ENCODE measurements around the gene PLXDC2.
"Not testable (repeated sequence)": the region's sequence is repeated elsewhere in the genome, so short reads cannot be mapped to it uniquely, and the experiment has no call there.

Gene PLXDC2

GRCh38 chr10:19816411-19817230 is at the start of gene PLXDC2:
Gene PLXDC2 (plus strand): TSS chr10:19816432.
- DNase-seq, result no peak

DNA sequence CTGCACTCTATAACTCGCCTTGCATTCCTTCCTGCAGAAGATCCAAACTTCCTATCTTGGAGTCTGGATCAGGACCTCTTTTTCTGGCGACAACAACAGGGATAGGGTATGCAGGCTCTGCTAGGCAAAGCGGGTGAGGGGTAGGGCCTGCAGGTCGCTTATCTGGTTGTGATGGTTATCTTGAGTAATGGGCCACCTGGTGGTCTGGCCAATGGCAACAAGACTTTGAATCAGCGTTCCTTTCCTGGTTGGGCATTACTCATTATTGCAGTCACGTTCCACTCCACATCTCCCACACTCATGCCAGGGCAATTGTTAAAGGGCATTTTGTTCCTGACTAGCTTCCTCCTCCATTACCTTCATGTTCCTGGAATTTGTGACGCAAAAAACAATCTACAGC is 48.4 kb upstream of the PLXDC2 start:
- DNase-seq, result no peak

DNA sequence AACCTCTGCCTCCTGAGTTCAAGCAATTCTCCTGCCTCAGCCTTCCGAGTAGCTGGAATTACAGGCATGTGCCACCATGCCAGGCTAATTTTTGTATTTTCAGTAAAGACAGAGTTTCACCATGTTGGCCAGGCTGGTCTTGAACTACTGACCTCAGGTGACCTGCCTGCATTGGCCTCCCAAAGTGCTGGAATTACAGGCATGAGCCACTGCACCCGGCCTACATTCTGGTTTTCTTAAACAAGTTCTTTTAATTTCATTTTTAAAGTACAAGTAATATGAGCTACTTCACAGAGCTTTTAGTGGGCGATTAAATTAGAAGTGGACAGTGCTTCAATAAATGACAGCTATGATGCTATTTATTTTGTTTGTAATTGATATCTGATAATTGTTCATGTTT is 46.4 kb upstream of the PLXDC2 start:
- not testable (repeated sequence) for DNase-seq

GRCh38 chr10:19772972-19773371 is 43.3 kb upstream of the PLXDC2 start:
- DNase-seq, result no peak

DNA sequence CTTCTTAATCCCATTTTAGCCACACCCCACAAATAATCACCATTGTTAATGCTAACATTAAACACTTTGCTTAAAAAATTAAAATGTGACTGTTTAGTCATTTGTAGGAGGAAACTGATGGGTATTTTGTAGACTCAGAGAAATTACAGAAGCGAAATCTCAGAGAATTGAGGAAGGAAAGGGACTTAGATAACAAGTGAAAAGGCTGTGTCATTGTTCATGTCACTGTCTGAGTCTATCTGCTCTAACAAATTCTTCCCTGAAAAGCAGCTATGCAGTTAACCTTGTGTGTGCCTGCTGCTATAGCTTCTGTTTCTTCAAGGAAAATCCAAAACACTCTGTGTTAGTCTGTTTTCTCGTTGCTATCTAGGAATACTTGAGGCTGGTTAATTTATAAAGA is 40.9 kb upstream of the PLXDC2 start:
- DNase-seq, result no peak

DNA sequence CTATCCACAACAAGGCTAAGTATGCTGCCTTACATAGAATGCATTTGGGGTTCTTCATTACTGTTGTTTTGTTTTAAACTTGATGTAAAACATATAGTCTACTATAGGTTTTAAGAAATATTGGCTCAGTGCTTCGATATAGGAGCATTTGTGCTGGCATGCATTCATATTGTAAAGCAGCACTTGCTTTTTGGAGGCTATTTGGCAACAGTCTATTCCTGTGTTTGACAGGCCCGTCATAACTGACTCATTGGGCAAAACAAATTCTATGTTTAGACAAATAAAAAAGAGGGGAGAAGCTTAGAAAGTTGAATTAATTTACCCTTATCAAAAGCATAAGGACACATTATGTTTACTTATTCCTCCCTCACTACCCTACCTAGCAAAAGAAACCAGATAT is 38.4 kb upstream of the PLXDC2 start:
- DNase-seq, result no peak

DNA sequence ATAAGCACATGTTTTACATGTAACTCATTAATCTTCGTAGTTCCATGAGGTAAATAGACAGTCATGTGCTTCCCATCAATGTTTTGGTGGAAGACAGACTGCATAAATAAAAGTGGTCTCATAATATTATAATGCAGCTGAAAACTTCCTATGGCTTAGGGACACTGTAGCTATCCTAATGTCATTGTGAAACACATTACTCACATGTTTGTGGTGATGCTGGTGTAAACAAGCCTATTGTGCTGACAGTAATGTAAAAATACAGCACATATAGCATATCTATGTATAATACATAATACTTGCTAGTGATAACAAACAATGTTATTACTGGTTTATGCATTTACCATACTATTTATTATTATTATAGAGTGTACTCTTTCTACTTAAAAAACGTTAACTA is 37.2 kb upstream of the PLXDC2 start:
- DNase-seq, result no peak

DNA sequence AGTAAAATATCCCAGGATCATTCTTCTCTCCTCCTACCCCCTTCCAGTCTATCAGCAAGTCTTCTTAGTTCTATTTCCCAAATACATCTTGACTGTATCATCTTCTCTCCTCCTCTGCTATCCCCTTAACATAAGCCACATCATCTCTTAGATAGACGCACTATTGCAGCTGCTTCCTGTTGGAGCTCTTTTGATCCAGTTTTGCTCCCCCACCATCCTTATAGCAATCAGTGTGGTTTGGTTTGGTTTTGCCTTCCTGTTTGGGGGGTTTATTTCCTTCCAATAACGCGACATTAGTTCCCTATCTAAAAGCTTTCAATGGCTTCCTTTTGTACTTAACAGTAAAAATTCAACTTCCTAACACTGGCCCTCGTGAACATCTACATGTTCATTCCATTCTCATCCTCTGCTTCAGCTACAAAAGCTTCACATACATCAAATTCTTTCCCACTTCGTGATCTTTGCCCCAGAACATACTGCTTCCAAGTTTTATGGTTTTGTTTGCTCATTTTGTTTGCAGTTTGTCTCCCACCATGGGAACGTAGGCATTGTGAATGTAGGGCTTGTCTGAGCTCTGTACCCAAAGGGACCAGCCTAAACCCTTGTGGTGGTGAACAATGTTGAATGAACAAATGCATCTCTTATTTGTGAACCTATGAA is 33.7 kb upstream of the PLXDC2 start:
- no peak for DNase-seq

DNA sequence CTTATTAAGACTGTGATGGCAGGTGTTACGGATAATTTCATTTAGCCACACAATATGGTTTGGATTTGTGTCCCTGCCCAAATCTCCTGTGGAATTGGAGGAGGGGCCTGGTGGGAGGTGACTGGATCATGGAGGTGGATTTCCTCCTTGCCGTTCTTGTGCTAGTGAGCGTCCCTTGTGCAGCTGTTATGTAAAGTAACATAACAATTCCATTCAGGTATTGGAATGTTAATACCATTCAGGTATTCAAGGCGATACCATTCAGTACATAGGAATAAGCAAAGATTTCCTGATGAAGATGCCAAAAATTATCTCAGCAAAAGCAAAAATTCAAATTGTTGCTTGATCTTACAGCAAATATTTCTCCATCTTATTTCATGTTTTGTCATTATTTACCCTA is 32.5 kb upstream of the PLXDC2 start:
- no peak for DNase-seq

- no peak for DNase-seq
Observed at GRCh38 chr10:19785366-19785765, 30.9 kb upstream of the PLXDC2 start.

- DNase-seq, result peak; percentile 15
Observed at GRCh38 chr10:19788075-19788686, 28.1 kb upstream of the PLXDC2 start.

DNA sequence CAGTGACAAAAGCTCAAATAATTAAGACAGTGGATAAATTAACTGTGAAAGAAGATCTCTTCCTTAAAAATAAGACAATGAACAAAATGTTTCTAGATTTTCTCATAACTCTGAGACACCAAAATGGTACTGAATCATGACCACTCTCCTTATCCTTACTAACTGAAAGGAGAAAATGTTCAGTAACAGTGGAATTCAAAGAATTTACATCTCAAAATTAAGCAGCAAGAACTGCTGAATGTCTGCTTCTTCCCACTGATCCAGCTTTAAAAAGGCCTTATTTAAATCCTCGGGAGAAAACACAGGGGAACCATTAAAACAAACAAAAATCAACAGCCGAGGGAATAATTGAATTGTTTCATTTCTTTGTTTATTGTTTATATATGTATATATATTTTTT is 27.3 kb upstream of the PLXDC2 start:
- DNase-seq, result no peak

GRCh38 chr10:19789607-19790006 is 26.6 kb upstream of the PLXDC2 start:
- DNase-seq, result no peak

- DNase-seq, result no peak
Observed at GRCh38 chr10:19791032-19791431, 25.2 kb upstream of the PLXDC2 start.

DNA sequence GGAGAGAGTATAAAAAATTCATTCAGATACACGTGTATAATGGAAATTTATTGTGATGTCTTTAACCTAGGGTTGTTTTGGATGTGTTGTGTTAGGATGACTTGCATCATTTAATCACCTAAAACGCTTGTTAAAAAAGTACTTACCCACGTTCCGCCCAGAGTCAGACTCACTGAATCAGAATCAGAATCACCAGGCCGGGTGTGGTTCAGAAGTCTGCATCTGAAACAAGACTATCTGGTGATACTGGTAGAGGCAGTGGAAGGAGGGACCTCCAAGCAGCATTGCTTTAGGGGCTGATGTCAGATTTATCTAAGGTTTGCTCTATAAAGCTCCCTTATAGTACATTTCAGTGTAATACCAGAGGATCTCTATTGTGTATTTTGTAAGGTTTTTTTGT is 20.5 kb upstream of the PLXDC2 start:
- no peak for DNase-seq

GRCh38 chr10:19800161-19800560 is 16.1 kb upstream of the PLXDC2 start:
- DNase-seq, result no peak

DNA sequence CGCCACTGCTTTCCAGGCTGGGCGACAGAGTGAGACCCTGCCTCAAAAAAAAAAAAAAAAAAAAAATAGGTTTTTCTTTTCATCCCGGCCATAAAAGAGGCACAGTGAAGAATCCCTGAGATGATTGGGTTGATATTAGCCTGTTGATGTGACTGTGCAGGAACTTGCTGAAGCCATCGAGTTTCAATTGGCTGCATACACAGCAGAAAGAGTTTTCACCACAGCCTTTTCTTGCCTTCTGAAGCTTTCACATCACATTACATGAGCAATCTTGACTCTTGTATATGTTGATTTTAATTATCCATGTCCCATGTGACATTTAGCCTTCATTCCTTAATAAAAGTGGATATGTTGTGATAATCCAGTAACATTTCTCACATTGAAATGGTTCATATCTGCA is 14.9 kb upstream of the PLXDC2 start:
- DNase-seq, result no peak

- no peak for DNase-seq
Observed at GRCh38 chr10:19803676-19804075, 12.6 kb upstream of the PLXDC2 start.

- no peak for DNase-seq
Observed at GRCh38 chr10:19809481-19809880, 6.8 kb upstream of the PLXDC2 start.

GRCh38 chr10:19811540-19811939 is 4.7 kb upstream of the PLXDC2 start:
- no peak for DNase-seq

- no peak for DNase-seq
Observed at GRCh38 chr10:19812976-19813375, 3.3 kb upstream of the PLXDC2 start.

- DNase-seq, result no peak
Observed at GRCh38 chr10:19815036-19815730, 1.0 kb upstream of the PLXDC2 start.

- no peak for DNase-seq
Observed at GRCh38 chr10:19815731-19816410, 361 bp upstream of the PLXDC2 start.
